ENCODE results near the gene CINP. TPM values are rescaled to one million over a fixed set of nuclear protein-coding genes. Genes with fewer than 3 reads are reported as not detected.
A peak's percentile ranks its signal among the peaks of the same experiment; 100 is the strongest.

Gene CINP
- total and polyA plus RNA-seq, 2 of the 13 experiments (the other 11 are each of a cell fraction or from before 2014, with no cell fraction given) = 32.8 to 42.8 TPM

- TF ChIP-seq, protein P1, sequence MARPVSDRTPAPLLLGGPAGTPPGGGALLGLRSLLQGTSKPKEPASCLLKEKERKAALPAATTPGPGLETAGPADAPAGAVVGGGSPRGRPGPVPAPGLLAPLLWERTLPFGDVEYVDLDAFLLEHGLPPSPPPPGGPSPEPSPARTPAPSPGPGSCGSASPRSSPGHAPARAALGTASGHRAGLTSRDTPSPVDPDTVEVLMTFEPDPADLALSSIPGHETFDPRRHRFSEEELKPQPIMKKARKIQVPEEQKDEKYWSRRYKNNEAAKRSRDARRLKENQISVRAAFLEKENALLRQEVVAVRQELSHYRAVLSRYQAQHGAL (CRISPR knock-in tag; IDR thresholded peaks at IDR 0.05; ENCODE audit: not compliant biosample characterization) = peak; percentile 82
- TF ChIP-seq ZNF558 (CRISPR knock-in tag; IDR thresholded peaks at IDR 0.05; ENCODE audit: borderline replicate concordance) (peak; percentile 90; the same call in 1 of the 2 replicates), ZNF205 (CRISPR knock-in tag; IDR thresholded peaks at IDR 0.05) (no peak), ARID5B (CRISPR knock-in tag; IDR thresholded peaks at IDR 0.05) (peak; percentile 71), YEATS4 (CRISPR knock-in tag; IDR thresholded peaks at IDR 0.05; ENCODE audit: borderline replicate concordance) (peak; percentile 74), ZNF644 (CRISPR knock-in tag; IDR thresholded peaks at IDR 0.05; ENCODE audit: low read depth) (no peak), NKX3-1 (CRISPR knock-in tag; IDR thresholded peaks at IDR 0.05) (no peak), TBX3 (IDR thresholded peaks at IDR 0.05; ENCODE audit: borderline replicate concordance) (no peak), ZNF598 (CRISPR knock-in tag; IDR thresholded peaks at IDR 0.05; ENCODE audit: borderline replicate concordance) (peak; percentile 84; the same call in 1 of the 2 replicates)
- TF ChIP-seq, protein P2, sequence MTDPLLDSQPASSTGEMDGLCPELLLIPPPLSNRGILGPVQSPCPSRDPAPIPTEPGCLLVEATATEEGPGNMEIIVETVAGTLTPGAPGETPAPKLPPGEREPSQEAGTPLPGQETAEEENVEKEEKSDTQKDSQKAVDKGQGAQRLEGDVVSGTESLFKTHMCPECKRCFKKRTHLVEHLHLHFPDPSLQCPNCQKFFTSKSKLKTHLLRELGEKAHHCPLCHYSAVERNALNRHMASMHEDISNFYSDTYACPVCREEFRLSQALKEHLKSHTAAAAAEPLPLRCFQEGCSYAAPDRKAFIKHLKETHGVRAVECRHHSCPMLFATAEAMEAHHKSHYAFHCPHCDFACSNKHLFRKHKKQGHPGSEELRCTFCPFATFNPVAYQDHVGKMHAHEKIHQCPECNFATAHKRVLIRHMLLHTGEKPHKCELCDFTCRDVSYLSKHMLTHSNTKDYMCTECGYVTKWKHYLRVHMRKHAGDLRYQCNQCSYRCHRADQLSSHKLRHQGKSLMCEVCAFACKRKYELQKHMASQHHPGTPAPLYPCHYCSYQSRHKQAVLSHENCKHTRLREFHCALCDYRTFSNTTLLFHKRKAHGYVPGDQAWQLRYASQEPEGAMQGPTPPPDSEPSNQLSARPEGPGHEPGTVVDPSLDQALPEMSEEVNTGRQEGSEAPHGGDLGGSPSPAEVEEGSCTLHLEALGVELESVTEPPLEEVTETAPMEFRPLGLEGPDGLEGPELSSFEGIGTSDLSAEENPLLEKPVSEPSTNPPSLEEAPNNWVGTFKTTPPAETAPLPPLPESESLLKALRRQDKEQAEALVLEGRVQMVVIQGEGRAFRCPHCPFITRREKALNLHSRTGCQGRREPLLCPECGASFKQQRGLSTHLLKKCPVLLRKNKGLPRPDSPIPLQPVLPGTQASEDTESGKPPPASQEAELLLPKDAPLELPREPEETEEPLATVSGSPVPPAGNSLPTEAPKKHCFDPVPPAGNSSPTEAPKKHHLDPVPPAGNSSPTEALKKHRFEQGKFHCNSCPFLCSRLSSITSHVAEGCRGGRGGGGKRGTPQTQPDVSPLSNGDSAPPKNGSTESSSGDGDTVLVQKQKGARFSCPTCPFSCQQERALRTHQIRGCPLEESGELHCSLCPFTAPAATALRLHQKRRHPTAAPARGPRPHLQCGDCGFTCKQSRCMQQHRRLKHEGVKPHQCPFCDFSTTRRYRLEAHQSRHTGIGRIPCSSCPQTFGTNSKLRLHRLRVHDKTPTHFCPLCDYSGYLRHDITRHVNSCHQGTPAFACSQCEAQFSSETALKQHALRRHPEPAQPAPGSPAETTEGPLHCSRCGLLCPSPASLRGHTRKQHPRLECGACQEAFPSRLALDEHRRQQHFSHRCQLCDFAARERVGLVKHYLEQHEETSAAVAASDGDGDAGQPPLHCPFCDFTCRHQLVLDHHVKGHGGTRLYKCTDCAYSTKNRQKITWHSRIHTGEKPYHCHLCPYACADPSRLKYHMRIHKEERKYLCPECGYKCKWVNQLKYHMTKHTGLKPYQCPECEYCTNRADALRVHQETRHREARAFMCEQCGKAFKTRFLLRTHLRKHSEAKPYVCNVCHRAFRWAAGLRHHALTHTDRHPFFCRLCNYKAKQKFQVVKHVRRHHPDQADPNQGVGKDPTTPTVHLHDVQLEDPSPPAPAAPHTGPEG (CRISPR knock-in tag; IDR thresholded peaks at IDR 0.05) = peak; percentile 93
- TF ChIP-seq, protein P3, sequence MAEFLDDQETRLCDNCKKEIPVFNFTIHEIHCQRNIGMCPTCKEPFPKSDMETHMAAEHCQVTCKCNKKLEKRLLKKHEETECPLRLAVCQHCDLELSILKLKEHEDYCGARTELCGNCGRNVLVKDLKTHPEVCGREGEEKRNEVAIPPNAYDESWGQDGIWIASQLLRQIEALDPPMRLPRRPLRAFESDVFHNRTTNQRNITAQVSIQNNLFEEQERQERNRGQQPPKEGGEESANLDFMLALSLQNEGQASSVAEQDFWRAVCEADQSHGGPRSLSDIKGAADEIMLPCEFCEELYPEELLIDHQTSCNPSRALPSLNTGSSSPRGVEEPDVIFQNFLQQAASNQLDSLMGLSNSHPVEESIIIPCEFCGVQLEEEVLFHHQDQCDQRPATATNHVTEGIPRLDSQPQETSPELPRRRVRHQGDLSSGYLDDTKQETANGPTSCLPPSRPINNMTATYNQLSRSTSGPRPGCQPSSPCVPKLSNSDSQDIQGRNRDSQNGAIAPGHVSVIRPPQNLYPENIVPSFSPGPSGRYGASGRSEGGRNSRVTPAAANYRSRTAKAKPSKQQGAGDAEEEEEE (CRISPR knock-in tag; IDR thresholded peaks at IDR 0.05; ENCODE audit: borderline replicate concordance) = no peak
Observed at GRCh38 chr14:102314242-102315011, 48.3 kb downstream of the CINP start (continued).
